H1 (cell line): ENCODE data around the gene DIS3L. TPM values are rescaled to one million over a fixed set of nuclear protein-coding genes. Genes with fewer than 3 reads are reported as not detected.

Source experiments
- ASH2L ChIP-seq: fragments of 200-600, 300-600 bp; sonication (generic); IDR thresholded peaks from one replicate; pipeline ENCODE4 v1.7.1; 2017; ENCODE audit warnings: low read length
- BACH1 ChIP-seq: IDR thresholded peaks from 2 replicates; pipeline ENCODE4 v1.6.1; 2012; ENCODE audit warnings: low read length, improper control_type of control experiment
- BCL11A ChIP-seq, 2 experiments: IDR thresholded peaks; one replicate each; pipeline ENCODE4 v1.6.1; 2011; ENCODE audit warnings: low read depth in 2 of 2, low read length in 2 of 2, mild to moderate bottlenecking in 2 of 2
- BRCA1 ChIP-seq: IDR thresholded peaks from 2 replicates; pipeline ENCODE4 v1.6.1; 2012; ENCODE audit warnings: low read depth, low read length, improper control_type of control experiment
- CHD2 ChIP-seq: IDR thresholded peaks from 2 replicates; pipeline ENCODE4 v1.6.1; 2012; ENCODE audit warnings: low read length, improper control_type of control experiment
- EZH2 ChIP-seq: fragments of 200-600 bp; sonication (generic); IDR thresholded peaks from 2 replicates; pipeline ENCODE4 v1.7.1; 2012; ENCODE audit warnings: low read depth, mild to moderate bottlenecking, moderate library complexity, low read length, inconsistent platforms; ENCODE audit not compliant: severe bottlenecking
- GABPA ChIP-seq: IDR thresholded peaks from 2 replicates; pipeline ENCODE4 v1.6.1; 2011; ENCODE audit warnings: mild to moderate bottlenecking, low read length, moderate library complexity, borderline replicate concordance; ENCODE audit not compliant: insufficient read depth
- HDAC6 ChIP-seq: IDR thresholded peaks from one replicate; pipeline ENCODE4 v1.7.1; 2012; ENCODE audit warnings: low read depth, mild to moderate bottlenecking, inconsistent platforms, low read length, moderate library complexity
- KDM4A ChIP-seq: IDR thresholded peaks from one replicate; pipeline ENCODE4 v1.7.1; 2012; ENCODE audit warnings: low read depth, mild to moderate bottlenecking, moderate library complexity, low read length, inconsistent platforms; ENCODE audit not compliant: severe bottlenecking
- NANOG ChIP-seq: IDR thresholded peaks from 2 replicates; pipeline ENCODE4 v1.6.1; 2011; ENCODE audit warnings: low read length, low read depth, mild to moderate bottlenecking, inconsistent platforms; ENCODE audit not compliant: insufficient read depth, poor library complexity, severe bottlenecking
- RAD21 ChIP-seq, 2 experiments: IDR thresholded peaks in 1 of 2; conservative IDR thresholded peaks in 1 of 2; 2 replicates each; pipeline ENCODE4 v1.6.1; 2011; ENCODE audit warnings: low read depth in 2 of 2, low read length in 2 of 2, improper control_type of control experiment in 1 of 2, inconsistent platforms in 1 of 2, mild to moderate bottlenecking in 1 of 2, moderate library complexity in 1 of 2
- RFX5 ChIP-seq: IDR thresholded peaks from 2 replicates; pipeline ENCODE4 v1.6.1; 2011; ENCODE audit warnings: low read depth, low read length, improper control_type of control experiment, borderline replicate concordance
- SIRT6 ChIP-seq: IDR thresholded peaks from one replicate; pipeline ENCODE4 v1.7.1; 2012; ENCODE audit warnings: low read length, inconsistent platforms
- TEAD4 ChIP-seq: IDR thresholded peaks from 2 replicates; pipeline ENCODE4 v1.6.1; 2012; ENCODE audit warnings: low read depth, low read length, inconsistent platforms, mixed read lengths
- YY1 ChIP-seq: IDR thresholded peaks from 2 replicates; pipeline ENCODE4 v1.6.1; 2011; ENCODE audit warnings: low read depth, mild to moderate bottlenecking, low read length
- polyA plus RNA-seq, 7 experiments: library from polyadenylated mRNA; depleted of rRNA in 3 of 7; stranded (reverse) in 5 of 7; unstranded in 2 of 7; fragments of >200 nt in 5 of 7; fragments of 200-250 nt in 2 of 7; gene quantifications; 1 replicate in 5 of 7; 2 replicates in 1 of 7; 4 replicates in 1 of 7; pipeline versions ENCODE4 v1.2.1 to v1.2.3, GENCODE V29; 2011 to 2013; ENCODE audit warnings: missing spikeins in 2 of 7, mixed read lengths in 2 of 7
- total RNA-seq: library from RNA; stranded (reverse); fragmentation: NEBNext Ultra II Directional; extraction: Animal tissue kit (Norgen Biotek cat#: 25700); gene quantifications from 2 replicates; pipeline ENCODE4 v1.2.1, GENCODE V29; 2021

The DIS3L gene
- total and polyA plus RNA-seq, 2 of the 8 experiments (the other 6 are each of a cell fraction or from before 2014, with no cell fraction given) = 8.7 to 25.0 TPM

DNA sequence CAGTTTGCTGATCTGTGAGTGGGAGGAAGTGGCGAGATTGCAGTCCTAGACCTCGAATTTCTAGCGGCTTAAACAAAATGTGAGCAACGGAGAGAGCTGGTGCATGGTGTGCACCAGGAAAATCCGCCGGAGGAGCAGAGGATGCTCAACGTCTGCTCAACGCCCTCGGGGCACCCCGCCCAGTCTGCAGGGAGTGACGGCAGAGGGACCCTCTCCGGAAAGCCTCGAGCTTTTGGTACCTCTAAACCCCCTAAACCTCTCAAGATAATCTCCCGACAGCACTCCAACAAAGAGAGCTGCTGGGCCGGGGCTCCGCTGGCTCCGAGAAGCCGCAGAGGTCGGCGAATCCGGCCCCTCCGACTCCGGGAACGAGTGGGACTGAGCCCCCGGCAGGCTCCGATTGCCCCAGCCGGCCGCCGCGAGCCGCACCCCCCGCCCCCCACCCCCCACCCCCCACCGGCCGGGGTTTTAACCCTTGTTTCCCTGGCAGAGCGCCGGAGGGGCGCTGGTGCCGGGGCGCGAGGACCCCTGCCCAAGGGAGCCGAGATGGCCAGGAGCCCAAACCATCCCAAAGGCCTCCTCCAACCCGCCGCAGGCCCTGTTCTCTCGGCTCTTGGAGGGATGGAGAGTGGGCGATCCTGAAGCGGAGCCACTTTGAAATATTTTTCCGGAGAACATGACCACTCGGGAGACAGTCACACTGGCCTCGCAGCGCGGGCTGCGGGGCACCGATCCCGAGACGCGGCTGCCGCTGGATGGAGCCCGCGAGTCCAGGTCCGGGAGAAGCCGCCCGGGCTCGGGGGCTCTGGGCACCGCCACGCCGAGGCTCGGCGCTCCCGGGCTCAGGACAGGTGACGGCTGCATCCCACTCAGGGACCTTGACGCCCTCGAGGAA, 41.3 kb upstream of the DIS3L start (continued):
- no peak for TF ChIP-seq BCL11A (IDR thresholded peaks at IDR 0.05; ENCODE audit: low read depth in 2 of 2, low read length in 2 of 2)
- no peak for TF ChIP-seq BRCA1
- no peak for TF ChIP-seq SIRT6
- peak; percentile 21 for TF ChIP-seq NANOG
- TF ChIP-seq GABPA = peak; percentile 50; the same call in 1 of the 2 replicates
- TF ChIP-seq CHD2 = no peak
- TF ChIP-seq TEAD4 = no peak
- 0 out of 2 replicates have a peak, but pooled peaks have one; percentile 17 for TF ChIP-seq YY1
- TF ChIP-seq RFX5 = no peak
- peak; percentile 11 for TF ChIP-seq EZH2
- no peak for TF ChIP-seq HDAC6
- TF ChIP-seq KDM4A = peak; percentile 5
- TF ChIP-seq ASH2L = no peak
- peak; percentile 43; the same call in 1 of the 2 replicates for TF ChIP-seq BACH1
- peak; percentile 45 to 60; a peak in 3 of 4 replicates for TF ChIP-seq RAD21 (IDR thresholded peaks at IDR 0.05 in 1 of 2, conservative IDR thresholded peaks at IDR 0.05 in 1 of 2; ENCODE audit: low read depth in 2 of 2, low read length in 2 of 2)
